Measurements from ENCODE around the gene MAD1L1. TPM values are rescaled to one million over a fixed set of nuclear protein-coding genes. Genes with fewer than 3 reads are reported as not detected.

MAD1L1 gene
- total and polyA plus RNA-seq, 2 donors (not counting 3 experiments of a cell fraction or from before 2014, with no cell fraction given) = 34.1 to 42.3 TPM

DNA sequence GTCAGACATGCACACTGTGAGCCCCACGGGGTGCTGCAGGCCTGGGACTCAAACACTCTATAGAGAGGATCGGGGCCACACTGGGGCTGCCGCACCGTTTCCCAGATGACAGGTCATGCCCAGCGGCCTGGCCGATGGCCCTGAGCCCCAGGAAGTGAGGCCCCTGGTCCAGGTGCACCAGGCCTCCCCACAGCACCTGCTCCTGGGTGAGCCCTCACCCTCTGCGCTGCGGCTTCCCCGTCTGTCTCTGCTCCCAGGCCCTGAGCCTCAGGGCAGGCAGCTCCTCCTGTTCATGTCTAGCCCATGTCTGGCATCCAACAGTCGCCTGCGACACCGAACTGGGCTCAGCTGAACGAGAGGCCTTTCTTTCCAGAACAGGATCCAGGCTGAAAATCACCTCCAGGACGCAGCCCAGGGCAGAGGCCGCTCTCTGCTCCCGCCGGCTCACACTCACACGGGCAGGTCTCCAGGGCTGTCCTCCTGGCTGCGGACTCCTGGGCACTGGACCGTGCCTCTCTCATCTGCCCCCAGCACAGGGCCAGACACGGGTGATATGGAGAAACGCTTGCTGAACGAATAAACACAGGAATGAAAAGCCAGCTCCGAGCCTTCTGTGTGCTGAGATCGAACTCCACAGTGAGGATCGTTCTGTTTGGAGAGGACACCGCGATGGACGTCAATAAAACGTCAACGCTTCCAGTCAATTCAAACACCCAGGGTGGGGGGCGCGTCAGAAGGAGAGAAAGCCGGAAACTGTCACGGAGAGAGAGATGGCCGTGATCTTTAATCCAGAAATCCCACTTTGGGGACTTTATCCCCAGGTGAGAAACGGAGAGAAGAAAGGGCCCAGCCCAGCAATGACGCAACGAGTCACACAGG, 360.3 kb downstream of the MAD1L1 start:
- no peak for DNase-seq (ENCODE audit: low read depth, low spot score)
- ChIA-PET POLR2A (no interaction called here), CTCF (no interaction called here)
- H3K9me3 ChIP-seq (replicated peaks; ENCODE audit: control insufficient read depth, insufficient read depth, low read length) = no peaks in the 10 kb centered on the region
- BruUV-seq (replicated peaks) = no TSS peak
- intact Hi-C loops (cut with micrococcal nuclease) = no loop called here
- H3K79me2 ChIP-seq (ENCODE audit: control insufficient read depth, insufficient read depth, low read length) = no peaks in the 10 kb centered on the region
- no peak overlapping the region for H3K9ac ChIP-seq (replicated peaks; ENCODE audit: extremely low read depth, insufficient read depth, low read length)
- H3K4me2 ChIP-seq (ENCODE audit: insufficient read depth, low read length) = no peak overlapping the region
- no peak for FAIRE-seq
- no peaks in the 10 kb centered on the region for H3K4me1 ChIP-seq (ENCODE audit: control insufficient read depth, extremely low read depth, insufficient read depth, low read length)
- H3K36me3 ChIP-seq (ENCODE audit: control insufficient read depth in 2 of 2, extremely low read depth in 1 of 2, insufficient read depth in 2 of 2, low read length in 2 of 2) = no peaks in the 10 kb centered on the region
- no peak for TF ChIP-seq FOS (IDR thresholded peaks at IDR 0.05; ENCODE audit: borderline replicate concordance, insufficient read depth, low read length)
- no peak for TF ChIP-seq POLR2AphosphoS5 (IDR thresholded peaks at IDR 0.05; ENCODE audit: insufficient read depth, low read depth, low read length)
- no peak for TF ChIP-seq JUN (IDR thresholded peaks at IDR 0.05; ENCODE audit: borderline replicate concordance, insufficient read depth, insufficient read length, low read depth)
- no peak for TF ChIP-seq GATA2 (IDR thresholded peaks at IDR 0.05; ENCODE audit: insufficient read depth, insufficient read length, low read depth, low read length)
- H3K4me3 ChIP-seq (replicated peaks in 1 of 3; ENCODE audit: insufficient read depth in 1 of 3, low read depth in 1 of 3, low read length in 3 of 3) = no peak overlapping the region
- dilution Hi-C loops (cut with MboI; ENCODE audit: extremely low pct_ligation_motif_present, low sequenced_read_pairs) = no loop called here
- H3K27ac ChIP-seq (ENCODE audit: insufficient read depth, low read depth, low read length) = no peak overlapping the region
- H2AFZ ChIP-seq (ENCODE audit: low read depth, low read length) = no peak overlapping the region
- H3K27me3 ChIP-seq (ENCODE audit: control insufficient read depth in 2 of 2, insufficient read depth in 2 of 2, low read length in 2 of 2) = no peaks in the 10 kb centered on the region
- H3K9me1 ChIP-seq (replicated peaks; ENCODE audit: control insufficient read depth, extremely low read depth, insufficient read depth, low read length) = no peaks in the 10 kb centered on the region
- no peaks in the 10 kb centered on the region for H4K20me1 ChIP-seq (replicated peaks; ENCODE audit: control insufficient read depth, extremely low read depth, insufficient read depth, low read length)

DNA sequence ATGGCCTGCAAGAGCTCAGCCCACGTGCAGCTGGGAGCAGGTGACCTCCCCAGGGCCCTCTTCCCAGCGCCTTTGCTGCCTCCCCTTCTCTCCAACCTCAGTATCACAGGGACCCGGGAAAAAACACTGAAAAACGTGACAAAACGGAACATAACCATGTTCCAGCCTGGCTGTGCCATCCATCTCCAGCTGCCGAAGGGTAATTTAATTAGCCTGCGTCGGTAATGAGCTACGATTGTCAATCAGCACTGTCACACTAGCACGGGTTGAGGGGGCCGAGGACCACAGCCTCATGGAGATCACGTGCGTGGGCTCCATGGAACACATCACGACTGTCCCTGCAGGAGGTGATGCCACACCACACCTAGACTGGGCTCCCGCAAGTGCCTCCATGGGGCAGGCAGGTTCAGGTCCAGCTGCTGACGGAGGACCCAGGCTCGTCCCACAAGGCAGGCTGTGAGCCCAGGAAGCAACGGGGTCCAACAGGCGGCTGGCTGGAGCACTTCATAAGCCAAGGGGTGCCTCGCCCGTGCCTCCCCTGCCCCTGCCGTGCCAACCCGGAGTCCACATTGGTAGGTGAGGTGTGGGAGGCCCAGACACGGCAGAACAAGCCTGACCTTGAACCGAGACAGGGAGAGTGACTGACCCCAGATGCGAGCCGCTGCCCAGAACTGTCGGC, 363.2 kb downstream of the MAD1L1 start:
- CTCF ChIA-PET = no interaction called here
- POLR2A ChIA-PET = no interaction called here

More for the DNA sequence above, 363.2 kb downstream of the MAD1L1 start:
- Histone ChIP-seq H3K4me3 (replicated peaks in 1 of 3; ENCODE audit: insufficient read depth in 1 of 3, low read depth in 1 of 3, low read length in 3 of 3) (no peak overlapping the region), H3K27ac (ENCODE audit: insufficient read depth, low read depth, low read length) (no peak overlapping the region), H3K27me3 (ENCODE audit: control insufficient read depth in 2 of 2, insufficient read depth in 2 of 2, low read length in 2 of 2) (no peaks in the 10 kb centered on the region), H3K79me2 (ENCODE audit: control insufficient read depth, insufficient read depth, low read length) (no peaks in the 10 kb centered on the region), H3K9me3 (replicated peaks; ENCODE audit: control insufficient read depth, insufficient read depth, low read length) (no peaks in the 10 kb centered on the region), H3K9me1 (replicated peaks; ENCODE audit: control insufficient read depth, extremely low read depth, insufficient read depth, low read length) (no peaks in the 10 kb centered on the region), H3K4me2 (ENCODE audit: insufficient read depth, low read length) (no peak overlapping the region), H3K9ac (replicated peaks; ENCODE audit: extremely low read depth, insufficient read depth, low read length) (no peak overlapping the region), H3K4me1 (ENCODE audit: control insufficient read depth, extremely low read depth, insufficient read depth, low read length) (no peaks in the 10 kb centered on the region), H4K20me1 (replicated peaks; ENCODE audit: control insufficient read depth, extremely low read depth, insufficient read depth, low read length) (no peaks in the 10 kb centered on the region), H3K36me3 (ENCODE audit: control insufficient read depth in 2 of 2, extremely low read depth in 1 of 2, insufficient read depth in 2 of 2, low read length in 2 of 2) (no peaks in the 10 kb centered on the region), H2AFZ (ENCODE audit: low read depth, low read length) (no peak overlapping the region)
- intact Hi-C loops (cut with micrococcal nuclease) (no loop called here), dilution Hi-C loops (cut with MboI; ENCODE audit: extremely low pct_ligation_motif_present, low sequenced_read_pairs) (no loop called here)
- DNase-seq (ENCODE audit: low read depth, low spot score) (no peak), FAIRE-seq (no peak)
- TF ChIP-seq, protein P1, sequence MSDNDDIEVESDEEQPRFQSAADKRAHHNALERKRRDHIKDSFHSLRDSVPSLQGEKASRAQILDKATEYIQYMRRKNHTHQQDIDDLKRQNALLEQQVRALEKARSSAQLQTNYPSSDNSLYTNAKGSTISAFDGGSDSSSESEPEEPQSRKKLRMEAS (IDR thresholded peaks at IDR 0.05; ENCODE audit: insufficient read depth, insufficient read length) = no peak
- TF ChIP-seq, protein P2, sequence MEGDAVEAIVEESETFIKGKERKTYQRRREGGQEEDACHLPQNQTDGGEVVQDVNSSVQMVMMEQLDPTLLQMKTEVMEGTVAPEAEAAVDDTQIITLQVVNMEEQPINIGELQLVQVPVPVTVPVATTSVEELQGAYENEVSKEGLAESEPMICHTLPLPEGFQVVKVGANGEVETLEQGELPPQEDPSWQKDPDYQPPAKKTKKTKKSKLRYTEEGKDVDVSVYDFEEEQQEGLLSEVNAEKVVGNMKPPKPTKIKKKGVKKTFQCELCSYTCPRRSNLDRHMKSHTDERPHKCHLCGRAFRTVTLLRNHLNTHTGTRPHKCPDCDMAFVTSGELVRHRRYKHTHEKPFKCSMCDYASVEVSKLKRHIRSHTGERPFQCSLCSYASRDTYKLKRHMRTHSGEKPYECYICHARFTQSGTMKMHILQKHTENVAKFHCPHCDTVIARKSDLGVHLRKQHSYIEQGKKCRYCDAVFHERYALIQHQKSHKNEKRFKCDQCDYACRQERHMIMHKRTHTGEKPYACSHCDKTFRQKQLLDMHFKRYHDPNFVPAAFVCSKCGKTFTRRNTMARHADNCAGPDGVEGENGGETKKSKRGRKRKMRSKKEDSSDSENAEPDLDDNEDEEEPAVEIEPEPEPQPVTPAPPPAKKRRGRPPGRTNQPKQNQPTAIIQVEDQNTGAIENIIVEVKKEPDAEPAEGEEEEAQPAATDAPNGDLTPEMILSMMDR (IDR thresholded peaks at IDR 0.05; ENCODE audit: extremely low read depth in 1 of 2, insufficient read depth in 1 of 2, low read depth in 1 of 2, low read length in 2 of 2) = no peak
- TF ChIP-seq POLR2A (IDR thresholded peaks at IDR 0.05; ENCODE audit: low read depth, low read length) (no peak), GATA2 (IDR thresholded peaks at IDR 0.05; ENCODE audit: insufficient read depth, insufficient read length, low read depth, low read length) (no peak), POLR2AphosphoS5 (IDR thresholded peaks at IDR 0.05; ENCODE audit: insufficient read depth, low read depth, low read length) (no peak), JUN (IDR thresholded peaks at IDR 0.05; ENCODE audit: borderline replicate concordance, insufficient read depth, insufficient read length, low read depth) (no peak), EZH2 (IDR thresholded peaks at IDR 0.05; ENCODE audit: borderline replicate concordance, low read depth, low read length, severe bottlenecking) (no peak), MYC (IDR thresholded peaks at IDR 0.05; ENCODE audit: low read depth, low read length) (no peak), FOS (IDR thresholded peaks at IDR 0.05; ENCODE audit: borderline replicate concordance, insufficient read depth, low read length) (no peak)
- no TSS peak for BruUV-seq (replicated peaks)
